Endothelial cell (in vitro differentiated cells): ENCODE data around the gene RNF125. TPM values are rescaled to one million over a fixed set of nuclear protein-coding genes. Genes with fewer than 3 reads are reported as not detected.
A peak's percentile ranks its signal among the peaks of the same experiment; 100 is the strongest.
"Not testable (repeated sequence)": the region's sequence is repeated elsewhere in the genome, so short reads cannot be mapped to it uniquely, and the experiment has no call there.

Experiments used
- DNase-seq: peaks from one replicate; pipeline ENCODE4 v3.0.0; 2021; ENCODE audit warnings: low spot score
- H3K27ac Mint-ChIP-seq: one replicate; pipeline ENCODE4 v1.8.0; 2021; ENCODE audit warnings: mixed read lengths, inconsistent platforms; ENCODE audit not compliant: unreplicated experiment
- H3K27me3 Mint-ChIP-seq: one replicate; pipeline ENCODE4 v1.8.0; 2021; ENCODE audit warnings: mild to moderate bottlenecking, moderate library complexity, mixed read lengths, inconsistent platforms; ENCODE audit not compliant: unreplicated experiment
- H3K36me3 Mint-ChIP-seq: one replicate; pipeline ENCODE4 v1.8.0; 2021; ENCODE audit warnings: mild to moderate bottlenecking, low read depth, mixed read lengths, inconsistent platforms; ENCODE audit not compliant: unreplicated experiment
- H3K4me1 Mint-ChIP-seq: one replicate; pipeline ENCODE4 v1.8.0; 2021; ENCODE audit warnings: mild to moderate bottlenecking, mixed read lengths, inconsistent platforms; ENCODE audit not compliant: unreplicated experiment
- H3K4me3 Mint-ChIP-seq: one replicate; pipeline ENCODE4 v1.8.0; 2021; ENCODE audit warnings: mild to moderate bottlenecking, mixed read lengths, inconsistent platforms; ENCODE audit not compliant: unreplicated experiment
- H3K9me3 Mint-ChIP-seq: one replicate; pipeline ENCODE4 v1.8.0; 2021; ENCODE audit warnings: mixed read lengths, inconsistent platforms; ENCODE audit not compliant: unreplicated experiment
- total RNA-seq: library from RNA; stranded (reverse); fragmentation: NEBNext Ultra II Directional; extraction: Animal tissue kit (Norgen Biotek cat#: 25700); gene quantifications from one replicate; pipeline ENCODE4 v1.2.1, GENCODE V29; 2021; ENCODE audit not compliant: unreplicated experiment
- TF ChIP-seq, protein P1 (sequence below): fragments of 200-600 bp; sonication (generic); IDR thresholded peaks from one replicate; pipeline ENCODE4 v1.5.0; 2021; ENCODE audit warnings: antibody characterized with exemption; ENCODE audit not compliant: unreplicated experiment

Gene RNF125
- total RNA-seq, 1 donor from 2014 or later: 5.2 TPM

DNA sequence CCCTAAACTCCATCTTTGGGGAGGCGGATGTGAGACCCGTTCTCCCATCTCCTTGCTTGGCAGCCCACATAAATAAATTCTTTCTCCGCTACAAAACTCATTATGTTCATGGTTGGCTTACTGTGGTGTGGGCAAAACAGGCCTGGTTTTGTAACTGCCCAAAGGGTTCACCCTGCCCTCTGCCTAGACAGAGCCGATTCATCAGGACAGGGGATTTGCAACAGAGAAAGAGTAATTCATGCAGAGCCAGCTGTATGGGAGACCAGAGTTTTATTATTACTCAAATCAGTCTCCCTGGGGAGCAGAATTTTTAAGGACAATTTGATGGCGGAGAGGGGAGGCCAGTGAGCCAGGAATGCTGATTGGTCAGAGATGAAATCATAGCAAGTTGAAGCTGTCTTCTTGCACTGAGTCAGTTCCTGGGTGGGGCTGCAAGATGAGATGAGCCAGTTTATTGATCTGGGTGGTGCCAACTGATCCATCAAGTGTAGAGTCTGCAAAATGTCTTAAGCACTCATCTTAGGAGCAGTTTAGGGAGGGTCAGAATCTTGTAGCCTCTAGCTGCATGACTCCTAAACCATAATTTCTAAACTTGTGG is 8.4 kb upstream of the RNF125 start:
- H3K4me3 Mint-ChIP-seq: no peak overlapping the region
- no peak overlapping the region for H3K27ac Mint-ChIP-seq
- H3K36me3 Mint-ChIP-seq: no peaks in the 10 kb centered on the region
- no peaks in the 10 kb centered on the region for H3K27me3 Mint-ChIP-seq
- TF ChIP-seq, protein P1, sequence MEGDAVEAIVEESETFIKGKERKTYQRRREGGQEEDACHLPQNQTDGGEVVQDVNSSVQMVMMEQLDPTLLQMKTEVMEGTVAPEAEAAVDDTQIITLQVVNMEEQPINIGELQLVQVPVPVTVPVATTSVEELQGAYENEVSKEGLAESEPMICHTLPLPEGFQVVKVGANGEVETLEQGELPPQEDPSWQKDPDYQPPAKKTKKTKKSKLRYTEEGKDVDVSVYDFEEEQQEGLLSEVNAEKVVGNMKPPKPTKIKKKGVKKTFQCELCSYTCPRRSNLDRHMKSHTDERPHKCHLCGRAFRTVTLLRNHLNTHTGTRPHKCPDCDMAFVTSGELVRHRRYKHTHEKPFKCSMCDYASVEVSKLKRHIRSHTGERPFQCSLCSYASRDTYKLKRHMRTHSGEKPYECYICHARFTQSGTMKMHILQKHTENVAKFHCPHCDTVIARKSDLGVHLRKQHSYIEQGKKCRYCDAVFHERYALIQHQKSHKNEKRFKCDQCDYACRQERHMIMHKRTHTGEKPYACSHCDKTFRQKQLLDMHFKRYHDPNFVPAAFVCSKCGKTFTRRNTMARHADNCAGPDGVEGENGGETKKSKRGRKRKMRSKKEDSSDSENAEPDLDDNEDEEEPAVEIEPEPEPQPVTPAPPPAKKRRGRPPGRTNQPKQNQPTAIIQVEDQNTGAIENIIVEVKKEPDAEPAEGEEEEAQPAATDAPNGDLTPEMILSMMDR: no peak
- H3K9me3 Mint-ChIP-seq: no peaks in the 10 kb centered on the region
- H3K4me1 Mint-ChIP-seq: no peaks in the 10 kb centered on the region
- no peak for DNase-seq

DNA sequence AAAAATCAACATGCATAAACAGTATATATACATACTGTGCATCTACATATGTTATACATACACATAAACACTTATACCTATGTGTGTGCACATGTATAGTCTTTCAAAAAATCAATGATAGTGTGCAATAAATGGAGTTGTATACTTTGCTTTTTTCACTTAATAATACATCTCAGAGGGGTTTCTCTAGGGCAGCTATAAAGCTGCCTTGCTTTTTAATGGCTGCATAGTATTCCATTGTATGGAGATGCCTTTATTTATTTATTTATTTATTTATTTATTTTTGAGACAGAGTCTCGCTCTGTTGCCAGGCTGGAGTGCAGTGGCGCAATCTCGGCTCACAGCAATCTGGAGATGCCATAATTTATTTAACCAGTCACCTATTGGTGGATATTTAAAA is 7.4 kb upstream of the RNF125 start:
- TF ChIP-seq, protein P1: no peak
- Mint-ChIP-seq H3K9me3 (no peaks in the 10 kb centered on the region), H3K4me1 (no peaks in the 10 kb centered on the region), H3K4me3 (no peak overlapping the region), H3K27me3 (no peaks in the 10 kb centered on the region), H3K36me3 (no peaks in the 10 kb centered on the region), H3K27ac (no peak overlapping the region)
- no peak for DNase-seq

DNA sequence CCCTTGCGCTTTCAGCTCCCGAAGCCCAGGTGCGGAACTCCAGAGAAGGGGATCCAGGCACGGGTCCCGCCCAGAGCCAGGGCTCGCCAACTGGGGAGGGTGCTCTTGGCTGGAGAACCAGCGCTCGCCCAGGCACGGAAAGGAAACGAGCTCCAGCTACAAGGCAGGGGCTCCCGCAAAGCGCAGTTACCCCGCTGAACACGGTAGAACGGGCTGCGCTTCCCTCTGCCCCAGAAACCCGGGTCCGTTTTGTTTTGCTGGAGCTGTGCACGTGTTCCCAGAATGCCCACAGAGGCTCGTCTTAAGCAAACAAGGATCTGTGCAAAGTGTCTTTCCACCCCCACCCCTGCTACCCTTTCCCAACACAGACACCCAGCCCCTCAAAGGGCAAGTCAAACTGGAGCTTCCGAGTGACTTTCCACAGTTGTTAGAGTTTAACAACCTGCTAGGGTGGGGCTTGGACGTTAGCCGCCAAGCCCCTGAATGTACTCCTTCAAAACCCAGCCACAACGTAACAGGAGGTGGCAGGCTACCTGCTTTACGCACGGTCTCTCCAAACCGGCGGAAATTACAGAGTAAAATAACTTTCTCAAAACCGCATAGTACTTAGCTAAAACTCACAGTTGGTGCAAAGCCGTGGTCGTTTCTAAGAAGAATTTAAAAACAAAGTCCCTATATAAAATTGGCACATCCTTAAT is 775 bp downstream of the RNF125 start:
- Mint-ChIP-seq H3K4me3 (peak overlapping the region; percentile 95), H3K9me3 (no peaks in the 10 kb centered on the region)

DNA sequence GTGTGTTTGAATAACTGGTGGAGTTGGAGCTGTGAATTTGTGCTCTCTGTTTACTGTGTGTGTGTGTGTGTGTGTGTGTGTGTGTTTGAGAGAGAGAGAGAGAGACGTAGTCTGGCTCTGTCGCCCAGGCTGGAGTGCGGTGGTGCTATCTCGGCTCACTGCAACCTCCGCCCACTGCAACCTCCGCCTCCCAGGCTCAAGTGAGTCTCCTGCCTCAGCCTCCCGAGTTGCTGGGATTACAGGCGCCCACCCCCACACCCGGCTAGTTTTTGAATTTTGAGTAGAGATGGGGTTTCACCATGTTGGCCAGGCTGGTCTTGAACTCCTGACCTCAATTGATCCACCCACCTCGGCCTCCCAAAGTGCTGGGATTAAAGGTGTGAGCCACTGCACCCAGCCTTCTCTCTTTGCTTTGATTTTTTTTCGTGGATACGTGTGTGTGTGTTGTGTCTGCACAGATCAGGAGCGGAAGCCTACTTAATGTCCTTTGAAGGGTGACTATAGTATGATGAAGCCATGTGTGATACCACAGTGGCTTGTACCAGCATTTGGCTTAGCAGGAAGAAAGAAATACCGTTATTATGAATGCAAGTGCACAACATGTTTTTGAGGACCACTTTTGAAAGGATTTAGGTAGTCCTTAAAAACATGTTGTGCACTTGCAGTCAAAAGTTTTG is 1.5 kb downstream of the RNF125 start:
- not testable (repeated sequence) for H3K36me3 Mint-ChIP-seq, DNase-seq
- peak overlapping the region; percentile 25 for H3K27ac Mint-ChIP-seq

More for the DNA sequence above, 775 bp downstream of the RNF125 start:
- peak; percentile 44 for DNase-seq
- H3K27ac Mint-ChIP-seq: peak overlapping the region; percentile 13
- TF ChIP-seq, protein P1: no peak
- peaks cover 3% of the 10 kb centered on the region for H3K36me3 Mint-ChIP-seq
- peaks cover 13% of the 10 kb centered on the region for H3K4me1 Mint-ChIP-seq
- peaks cover 3% of the 10 kb centered on the region for H3K27me3 Mint-ChIP-seq

DNA sequence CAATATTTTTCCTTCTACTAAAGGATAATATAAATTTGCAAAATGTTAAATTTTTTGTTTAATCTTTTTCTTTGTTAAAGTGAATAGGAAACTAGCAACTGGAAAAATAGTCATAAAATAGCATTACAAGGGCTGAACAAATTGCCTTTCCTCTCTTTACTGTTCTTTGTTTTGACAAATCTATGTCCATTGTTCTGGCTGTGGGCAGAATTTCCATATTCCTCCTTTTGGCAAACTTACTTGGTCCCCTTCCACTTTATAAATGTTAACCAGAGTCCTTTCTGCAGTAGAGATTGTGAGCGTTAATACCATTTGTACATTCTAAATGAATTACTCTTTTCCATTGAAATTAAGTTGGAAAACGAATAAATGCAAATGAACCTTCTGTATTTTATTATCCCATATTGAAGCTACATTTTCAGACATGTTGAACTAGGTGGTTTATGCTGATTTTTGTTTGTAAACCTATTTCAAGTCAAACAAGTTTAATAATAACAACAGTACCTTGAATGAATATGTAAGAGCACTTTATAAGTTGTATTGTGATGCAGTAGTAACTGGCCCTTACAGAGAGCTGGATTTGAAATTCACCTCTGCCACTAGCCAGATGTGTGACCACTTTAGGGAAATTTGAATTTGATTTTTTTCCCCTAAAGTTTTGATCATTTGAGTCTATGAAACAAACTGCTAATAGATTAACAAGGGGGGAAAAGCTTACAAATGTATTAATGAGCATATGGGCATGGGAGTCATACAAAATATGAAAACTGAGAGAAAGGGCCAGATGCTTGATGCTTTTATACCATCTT is 3.3 kb downstream of the RNF125 start:
- Mint-ChIP-seq H3K36me3 (peaks cover 3% of the 10 kb centered on the region), H3K4me1 (peaks cover 13% of the 10 kb centered on the region), H3K4me3 (no peak overlapping the region), H3K9me3 (no peaks in the 10 kb centered on the region), H3K27ac (no peak overlapping the region), H3K27me3 (peaks cover 3% of the 10 kb centered on the region)
- DNase-seq: no peak
- TF ChIP-seq, protein P1: no peak

More for the DNA sequence above, 1.5 kb downstream of the RNF125 start:
- not testable (repeated sequence) for H3K9me3 Mint-ChIP-seq, H3K27me3 Mint-ChIP-seq
- Mint-ChIP-seq H3K4me1 (peaks cover 13% of the 10 kb centered on the region), H3K4me3 (peak overlapping the region; percentile 95)
